NOMO-1 treated with DMSO at 0.1 percent for 48 hours (cell line): ENCODE results near the gene ADCY2.

ENCODE experiments used
- DNase-seq: peaks from one replicate; lab custom pipeline; 2025; ENCODE audit not compliant: unreplicated experiment; lab: John Stamatoyannopoulos, UW

ADCY2 gene

DNA sequence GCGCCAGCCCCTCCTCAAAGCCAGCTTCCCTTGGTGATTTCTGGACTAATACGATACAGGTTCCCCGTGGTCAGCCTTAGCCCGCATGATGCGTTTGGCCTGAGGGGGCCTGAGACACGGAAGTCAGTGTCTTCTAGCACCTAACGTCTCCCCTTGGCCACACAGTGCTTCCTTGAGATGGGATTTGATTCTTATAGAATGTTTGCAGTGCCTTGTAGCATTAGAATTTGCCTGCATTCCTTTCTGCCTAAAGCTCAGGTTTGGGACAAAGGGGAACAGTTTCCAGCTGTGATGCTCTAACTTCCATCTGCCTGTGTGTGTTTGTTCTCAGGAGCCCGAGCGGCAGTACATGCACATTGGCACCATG, 420.6 kb downstream of the ADCY2 start:
- DNase-seq: no peak

DNA sequence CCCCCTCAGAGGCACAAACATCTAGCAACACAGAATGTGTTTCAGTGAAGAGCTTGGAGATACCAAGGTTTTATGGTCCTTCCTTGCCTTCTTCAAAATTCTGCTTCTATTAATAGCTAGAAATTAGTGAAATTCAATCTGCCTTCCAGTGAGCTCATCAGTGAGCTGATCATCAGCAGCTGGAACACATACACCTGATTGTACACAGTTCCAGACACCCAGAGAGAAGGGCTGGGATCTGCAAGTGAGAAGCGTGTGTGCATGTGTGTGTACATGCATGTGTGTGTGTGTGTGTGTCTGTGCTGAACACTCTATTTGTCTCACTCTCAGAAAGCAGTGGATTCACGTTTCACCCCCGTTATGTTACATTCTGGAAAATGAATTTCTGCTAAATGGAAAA, 426.5 kb downstream of the ADCY2 start:
- DNase-seq: no peak

DNA sequence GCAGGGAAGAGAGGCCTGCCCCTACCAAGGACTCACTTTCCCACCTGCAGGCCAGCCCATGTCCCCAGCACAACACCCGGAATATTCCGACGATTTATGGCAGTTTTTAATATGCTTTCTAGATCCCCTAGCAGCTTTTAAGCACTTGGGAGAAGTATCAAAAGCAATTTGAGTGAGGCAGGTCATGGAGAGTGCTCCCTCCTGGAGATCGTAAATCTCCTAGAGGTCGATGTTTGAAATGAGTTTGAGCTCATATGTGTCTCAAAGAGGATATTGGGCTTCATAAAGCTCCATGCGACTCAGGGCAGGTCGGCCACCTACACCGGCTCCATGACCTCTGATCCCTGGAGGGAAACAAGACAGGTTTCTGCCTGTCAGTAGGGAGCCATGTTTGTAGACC, 427.7 kb downstream of the ADCY2 start:
- DNase-seq: no peak

GRCh38 chr5:7824995-7825394, 429.1 kb downstream of the ADCY2 start:
- no peak for DNase-seq

GRCh38 chr5:7825630-7826029, 429.7 kb downstream of the ADCY2 start:
- DNase-seq: no peak

DNA sequence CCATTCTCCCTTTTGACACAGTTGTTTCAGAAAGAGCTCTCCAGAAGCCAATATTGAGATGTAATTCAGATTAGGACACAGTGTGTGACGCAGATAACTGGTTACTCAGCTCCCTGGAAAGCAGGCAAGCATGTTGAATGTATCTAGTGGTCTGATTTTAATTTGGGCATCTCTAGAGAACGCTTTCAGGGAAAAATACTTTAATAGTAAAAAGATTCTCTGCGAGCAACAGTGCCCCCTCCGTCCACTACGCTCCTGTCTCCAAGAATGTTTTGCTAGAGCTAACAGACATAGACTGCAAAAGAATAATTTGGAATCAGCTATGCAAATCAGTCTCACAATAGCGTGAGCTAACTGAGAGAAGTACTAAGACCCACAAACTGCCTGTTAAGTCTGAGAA, 431.7 kb downstream of the ADCY2 start:
- no peak for DNase-seq

- DNase-seq: no peak
Observed at GRCh38 chr5:7828269-7828668, 432.3 kb downstream of the ADCY2 start.

DNA sequence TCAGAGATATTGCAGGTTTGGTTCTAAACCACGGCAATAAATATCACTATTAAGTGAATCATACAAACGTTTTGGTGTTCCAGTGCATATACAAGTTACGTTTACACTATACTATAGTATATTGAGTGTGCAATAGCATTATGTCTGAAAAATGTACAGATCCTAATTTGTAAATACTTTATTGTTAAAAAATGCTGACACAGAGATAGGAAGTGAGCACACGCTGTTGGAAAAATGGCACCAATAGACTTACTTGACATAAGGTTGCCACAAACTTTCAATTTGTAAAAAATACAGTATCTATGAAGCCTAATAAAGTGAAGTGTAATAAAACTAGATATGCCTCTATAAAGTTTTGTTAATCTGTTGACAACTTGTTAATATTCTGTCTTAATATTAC, 439.0 kb downstream of the ADCY2 start:
- no peak for DNase-seq

- DNase-seq: no peak
Observed at GRCh38 chr5:7837403-7837802, 441.5 kb downstream of the ADCY2 start.

DNA sequence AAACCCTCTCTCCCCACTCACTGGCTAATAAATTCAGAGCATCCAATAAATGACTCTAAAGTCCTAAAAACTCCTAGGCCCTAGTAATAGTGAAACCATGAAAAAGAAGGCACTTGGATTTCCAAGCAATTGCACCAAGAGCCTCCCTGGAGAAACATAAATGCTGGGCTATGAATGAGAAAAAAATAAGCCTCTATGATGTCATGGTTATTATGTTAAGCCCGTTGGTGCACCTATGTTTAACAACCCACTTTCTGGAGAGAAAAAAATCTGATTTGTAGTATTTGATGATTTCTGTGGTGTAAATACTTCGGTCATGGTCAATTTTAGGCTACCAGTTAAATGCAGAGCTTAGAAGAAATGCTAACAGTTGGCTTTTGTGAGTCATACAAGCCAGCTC, 446.6 kb downstream of the ADCY2 start:
- DNase-seq: no peak

DNA sequence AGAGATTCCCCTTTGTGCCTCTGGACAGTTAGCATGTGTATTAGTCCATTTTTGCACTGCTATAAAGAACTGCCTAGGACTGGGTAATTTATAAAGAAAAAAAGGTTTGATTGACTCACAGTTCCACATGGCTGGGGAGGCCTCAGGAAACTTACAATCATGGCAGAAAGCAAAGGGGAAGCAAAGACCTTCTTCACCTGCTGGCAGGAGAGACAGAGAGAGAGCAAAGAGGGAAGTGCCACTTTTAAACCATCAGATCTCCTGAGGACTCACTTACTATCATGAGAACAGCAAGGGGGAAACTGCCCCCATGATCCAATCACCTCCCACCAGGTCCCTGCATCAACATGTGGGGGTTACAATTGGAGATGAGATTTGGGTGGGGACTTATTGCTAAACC, 449.0 kb downstream of the ADCY2 start:
- peak; percentile 32 for DNase-seq

GRCh38 chr5:7845557-7845956, 449.6 kb downstream of the ADCY2 start:
- no peak for DNase-seq

- DNase-seq: no peak
Observed at GRCh38 chr5:7846327-7846726, 450.4 kb downstream of the ADCY2 start.

DNA sequence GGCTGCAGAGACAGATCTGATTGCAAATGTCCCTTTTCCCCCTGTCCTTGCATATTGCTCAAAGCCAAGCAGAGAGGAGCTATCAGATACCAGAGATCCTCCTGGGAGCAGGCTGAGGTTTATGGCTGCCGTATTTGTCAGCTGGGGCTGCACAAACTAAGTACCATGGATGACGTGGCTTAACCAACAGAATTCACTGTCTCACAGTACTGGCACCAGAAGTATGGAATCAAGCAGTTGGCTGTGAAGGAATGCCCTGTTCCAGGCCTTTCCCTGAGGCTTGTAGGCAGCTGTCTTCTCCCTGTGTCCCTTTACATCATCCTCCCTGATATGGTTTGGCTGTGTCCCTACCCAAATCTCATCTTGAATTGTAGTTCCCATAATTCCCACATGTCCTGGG, 452.4 kb downstream of the ADCY2 start:
- no peak for DNase-seq

DNA sequence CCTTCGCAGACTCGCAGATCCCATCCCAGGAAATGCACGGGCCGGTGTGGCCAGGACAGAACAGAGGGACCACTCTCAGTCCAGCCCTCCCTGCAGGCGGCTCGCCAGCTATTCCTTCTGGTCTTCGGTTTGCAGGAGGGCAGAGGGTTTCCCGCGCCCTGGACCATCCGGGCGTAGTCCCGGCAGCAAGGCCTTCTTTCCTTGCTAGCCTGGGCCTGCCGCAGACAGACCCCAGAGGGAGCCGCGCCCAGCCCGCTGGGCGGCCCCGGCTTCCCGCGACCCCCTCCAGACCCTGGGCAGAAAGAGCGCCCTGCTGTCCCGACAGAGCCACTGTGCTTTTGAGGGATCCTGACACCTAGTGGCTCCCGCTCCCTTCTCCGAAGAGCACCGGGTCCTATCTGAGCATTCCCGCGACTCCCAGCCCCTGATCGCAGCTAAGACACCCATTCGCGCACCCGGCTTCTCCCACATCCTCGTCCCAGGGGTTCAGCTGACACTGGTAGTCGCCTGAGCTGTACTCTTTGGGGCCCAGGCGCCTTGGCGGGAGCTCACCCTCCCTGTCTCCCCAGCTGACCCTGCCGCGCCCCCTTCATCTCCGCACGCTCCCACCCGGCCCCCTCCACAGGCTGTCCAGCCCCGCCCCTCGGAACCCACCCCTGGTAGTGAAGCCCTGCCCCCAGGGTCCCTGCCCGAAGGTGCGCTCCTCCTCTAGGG, 453.9 kb downstream of the ADCY2 start:
- DNase-seq: no peak

DNA sequence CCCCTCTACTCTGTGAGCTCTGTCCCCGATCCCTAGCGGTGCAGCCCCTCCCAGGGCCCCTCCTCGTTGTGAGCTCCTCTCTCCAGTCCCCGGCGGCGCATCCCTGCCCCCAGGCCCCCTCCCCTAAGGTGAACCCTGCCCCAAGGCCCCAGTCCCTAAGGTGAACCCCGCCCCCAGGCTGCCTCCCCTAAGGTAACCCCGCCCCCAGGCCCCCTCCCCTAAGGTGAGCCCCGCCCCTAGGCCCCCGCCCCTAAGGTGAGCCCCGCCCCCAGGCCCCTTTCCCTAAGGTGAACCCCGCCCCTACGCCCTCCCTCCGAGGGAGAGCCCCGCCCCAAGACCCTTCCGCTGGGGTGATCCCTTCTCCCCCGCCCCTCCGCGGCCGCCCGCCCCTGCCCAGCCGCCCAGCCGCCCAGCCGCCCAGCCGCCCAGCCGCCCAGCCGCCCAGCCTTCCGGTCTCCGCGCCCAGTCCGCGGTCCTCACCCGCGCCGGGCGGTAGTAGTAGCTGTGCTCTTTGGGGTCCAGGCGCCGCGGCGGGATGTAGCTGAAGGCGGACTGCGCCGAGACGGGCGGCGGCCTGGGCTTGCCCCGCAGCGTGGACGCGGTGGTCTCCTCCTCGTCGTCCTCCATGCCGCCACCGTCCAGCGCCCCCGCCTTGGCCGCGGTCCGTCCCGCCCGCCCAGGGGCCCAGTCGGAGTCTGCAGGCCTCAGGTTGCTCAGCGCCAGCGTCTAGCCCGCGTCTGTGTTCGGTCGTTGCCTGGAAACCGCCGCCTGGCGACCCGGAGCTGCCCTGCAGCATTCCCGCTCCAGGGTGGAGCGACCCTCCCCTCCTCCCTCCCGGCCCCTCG, 454.7 kb downstream of the ADCY2 start, which contains the start of gene CFAP90:
CFAP90 (minus strand) TSS at position 739 of the 845 bp plus-strand sequence; CDS start at position 627, 112 bp downstream.
- DNase-seq: no peak

DNA sequence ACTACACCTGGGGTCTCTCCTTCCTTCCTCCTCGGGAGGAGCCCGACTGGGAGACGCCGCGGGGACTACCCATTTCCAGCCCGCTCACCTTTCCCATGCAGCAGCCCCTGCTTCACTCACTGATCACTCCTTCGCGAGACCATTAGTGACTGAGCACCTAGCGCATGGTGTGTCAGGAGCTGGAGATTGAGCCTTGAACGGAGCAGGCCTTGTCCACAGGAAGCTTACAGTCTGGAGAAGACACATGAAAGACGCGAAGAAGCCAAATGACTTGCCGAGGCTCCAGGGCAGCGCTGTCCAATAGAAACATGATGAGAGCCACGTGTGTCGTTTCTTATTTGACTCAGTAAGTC, 455.3 kb downstream of the ADCY2 start:
- no peak for DNase-seq

DNA sequence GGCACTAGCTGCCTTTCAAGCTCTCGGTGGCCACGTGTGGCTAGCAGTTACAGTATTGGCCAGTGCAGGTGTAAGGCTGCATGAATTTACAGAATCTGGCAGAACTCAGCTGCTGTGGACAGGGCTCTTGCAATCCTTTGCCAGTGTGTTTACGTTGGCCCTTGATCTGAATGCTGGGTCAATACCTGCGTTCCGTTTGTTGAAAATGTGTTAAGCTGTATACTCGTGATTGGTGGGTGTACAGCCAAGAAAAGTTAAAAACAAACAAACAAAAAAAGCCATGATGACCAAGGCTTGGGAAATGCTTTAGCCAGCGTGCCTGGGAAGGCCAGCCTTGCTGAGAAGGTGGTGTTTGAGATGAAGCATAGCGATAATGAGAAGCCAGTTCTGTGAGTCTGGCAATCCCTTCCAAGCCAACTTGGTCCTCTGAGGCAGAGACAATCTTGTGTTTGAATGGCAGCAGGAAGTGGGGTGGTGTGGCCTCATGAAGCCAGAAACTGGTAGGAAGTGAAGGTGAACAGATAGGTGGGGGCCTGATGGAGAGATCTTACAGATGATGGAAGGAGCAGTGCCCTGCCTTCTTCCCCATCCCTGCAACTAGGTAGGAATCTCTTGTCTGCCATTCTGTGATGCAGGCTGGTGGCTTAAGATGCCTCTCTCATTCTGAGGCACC, 455.8 kb downstream of the ADCY2 start:
- no peak for DNase-seq

DNA sequence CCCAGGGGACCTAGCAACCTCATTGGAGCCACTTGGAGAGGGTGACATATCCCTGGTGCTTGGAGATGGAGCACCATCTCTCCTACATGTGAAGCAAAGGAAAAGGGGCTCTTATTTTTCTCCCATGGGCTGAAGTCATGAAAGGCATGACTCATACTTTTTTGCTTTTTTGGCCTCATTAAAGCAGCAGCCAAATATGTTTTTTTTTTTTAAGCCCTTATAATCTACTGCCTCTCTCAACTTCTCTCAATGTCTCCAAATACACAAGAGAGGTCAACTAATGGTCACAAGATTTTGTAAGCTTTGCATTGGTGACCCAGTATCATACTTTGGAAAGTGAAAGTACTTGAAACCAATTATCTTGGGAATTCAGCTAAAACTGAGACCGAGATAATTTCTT, 456.6 kb downstream of the ADCY2 start:
- DNase-seq: peak; percentile 16

- no peak for DNase-seq
Observed at GRCh38 chr5:7852988-7853387, 457.1 kb downstream of the ADCY2 start.

- no peak for DNase-seq
Observed at GRCh38 chr5:7855611-7856010, 459.7 kb downstream of the ADCY2 start.

DNA sequence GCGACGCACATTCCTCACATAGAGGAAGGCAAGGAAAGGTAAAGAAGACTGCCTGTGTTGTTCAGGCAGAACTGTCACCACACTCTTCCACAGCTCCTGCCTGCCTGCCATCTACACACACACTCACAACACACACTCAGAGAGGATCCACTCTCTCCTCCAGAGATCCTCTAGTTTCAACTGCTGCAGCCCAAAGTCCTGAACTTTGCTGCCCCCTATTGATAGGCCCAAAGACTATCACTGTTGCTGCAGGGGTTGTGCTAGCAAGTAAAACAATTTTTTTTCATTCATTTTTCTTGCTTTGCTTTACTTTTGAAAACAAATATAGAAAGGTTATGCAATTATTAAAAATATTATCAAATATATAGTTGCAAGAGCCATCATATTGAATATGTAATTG, 460.9 kb downstream of the ADCY2 start:
- DNase-seq: peak; percentile 63
